ENCODE data around the gene DNAI4.

DNA sequence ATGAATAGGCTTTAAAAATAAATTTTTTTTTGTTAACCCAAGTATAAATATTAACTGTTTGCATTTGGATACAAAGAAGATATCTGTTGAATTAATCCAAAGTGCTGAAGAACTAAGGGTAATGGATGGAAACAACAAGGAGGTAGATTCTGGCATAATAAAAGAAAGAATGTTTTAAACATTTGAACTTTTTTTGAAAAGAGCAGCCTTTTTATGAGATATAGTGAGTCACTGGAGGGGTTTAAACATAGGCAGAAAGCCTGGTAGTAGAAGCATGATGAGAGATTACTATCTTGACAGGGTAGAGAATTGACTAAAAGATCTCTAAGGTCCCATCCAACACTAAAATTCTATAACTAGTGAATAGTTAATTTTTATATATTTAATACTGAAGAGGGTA lies 2.9 kb upstream of the DNAI4 start:
- no peak for TF ChIP-seq POLR2A (IDR thresholded peaks at IDR 0.05)
- TF ChIP-seq, protein P1, sequence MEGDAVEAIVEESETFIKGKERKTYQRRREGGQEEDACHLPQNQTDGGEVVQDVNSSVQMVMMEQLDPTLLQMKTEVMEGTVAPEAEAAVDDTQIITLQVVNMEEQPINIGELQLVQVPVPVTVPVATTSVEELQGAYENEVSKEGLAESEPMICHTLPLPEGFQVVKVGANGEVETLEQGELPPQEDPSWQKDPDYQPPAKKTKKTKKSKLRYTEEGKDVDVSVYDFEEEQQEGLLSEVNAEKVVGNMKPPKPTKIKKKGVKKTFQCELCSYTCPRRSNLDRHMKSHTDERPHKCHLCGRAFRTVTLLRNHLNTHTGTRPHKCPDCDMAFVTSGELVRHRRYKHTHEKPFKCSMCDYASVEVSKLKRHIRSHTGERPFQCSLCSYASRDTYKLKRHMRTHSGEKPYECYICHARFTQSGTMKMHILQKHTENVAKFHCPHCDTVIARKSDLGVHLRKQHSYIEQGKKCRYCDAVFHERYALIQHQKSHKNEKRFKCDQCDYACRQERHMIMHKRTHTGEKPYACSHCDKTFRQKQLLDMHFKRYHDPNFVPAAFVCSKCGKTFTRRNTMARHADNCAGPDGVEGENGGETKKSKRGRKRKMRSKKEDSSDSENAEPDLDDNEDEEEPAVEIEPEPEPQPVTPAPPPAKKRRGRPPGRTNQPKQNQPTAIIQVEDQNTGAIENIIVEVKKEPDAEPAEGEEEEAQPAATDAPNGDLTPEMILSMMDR (IDR thresholded peaks at IDR 0.05), result no peak

Data from upper lobe of left lung (tissue), 4 donors.